CD4-positive, alpha-beta T cell (primary cell): ENCODE data around the gene GTSE1. TPM values are rescaled to one million over a fixed set of nuclear protein-coding genes. Genes with fewer than 3 reads are reported as not detected.

Experiments used
- ATAC-seq: fragments of 200-7000 bp; cut with Tn5 transposase; one replicate; pipeline ENCODE4 v1.10.0; 2022; ENCODE audit warnings: mild to moderate bottlenecking; ENCODE audit not compliant: poor library complexity
- CTCF ChIA-PET: fragments of 350-600 bp; sonication (Branson Sonifier 250); formaldehyde crosslinking; loops from one replicate; lab custom pipeline; 2021; ENCODE audit warnings: antibody characterized with exemption, inconsistent platforms; lab: Charles Lee
- POLR2A ChIA-PET: fragments of 350-600 bp; sonication (Branson Sonifier 250); formaldehyde crosslinking; loops from one replicate; lab custom pipeline; 2021; ENCODE audit warnings: antibody characterized with exemption, inconsistent platforms; lab: Charles Lee
- DNase-seq, 14 experiments: peaks; one replicate each; pipeline ENCODE4 v3.0.0-alpha.2; 2013 to 2020; ENCODE audit warnings: mixed read lengths in 2 of 14
- H3K27ac ChIP-seq, 2 donors: one replicate each; pipeline versions ENCODE4 v1.5.1 to v1.7.0; 2013; ENCODE audit warnings: low read length in 2 of 2, low read depth in 1 of 2, mild to moderate bottlenecking in 1 of 2
- H3K27me3 ChIP-seq, 2 experiments: 1 replicate in 1 of 2; 2 replicates in 1 of 2; pipeline versions ENCODE4 v1.6.1 to v1.7.0; 2013; ENCODE audit warnings: low read length in 2 of 2, control low read depth in 1 of 2, mild to moderate bottlenecking in 1 of 2, moderate library complexity in 1 of 2; ENCODE audit not compliant: insufficient read depth in 2 of 2, control insufficient read depth in 1 of 2
- H3K36me3 ChIP-seq: one replicate; pipeline ENCODE4 v1.6.1; 2013; ENCODE audit warnings: low read length, control low read depth; ENCODE audit not compliant: insufficient read depth
- H3K4me1 ChIP-seq: one replicate; pipeline ENCODE4 v1.6.1; 2013; ENCODE audit warnings: low read length, control low read depth; ENCODE audit not compliant: insufficient read depth
- H3K4me3 ChIP-seq: one replicate; pipeline ENCODE4 v1.5.1; 2013; ENCODE audit warnings: mild to moderate bottlenecking, low read length, moderate library complexity
- H3K9me3 ChIP-seq, 2 experiments: 1 replicate in 1 of 2; 2 replicates in 1 of 2; pipeline versions ENCODE4 v1.6.1 to v1.7.0; 2013; ENCODE audit warnings: low read length in 2 of 2, mild to moderate bottlenecking in 2 of 2, control low read depth in 1 of 2, moderate library complexity in 1 of 2; ENCODE audit not compliant: control insufficient read depth in 1 of 2, insufficient read depth in 1 of 2
- H3K27ac Mint-ChIP-seq: one replicate; pipeline ENCODE4 v1.8.0; 2020; ENCODE audit warnings: mixed read lengths
- H3K27me3 Mint-ChIP-seq: one replicate; pipeline ENCODE4 v1.8.0; 2021; ENCODE audit warnings: mixed read lengths
- H3K36me3 Mint-ChIP-seq: one replicate; pipeline ENCODE4 v1.8.0; 2021; ENCODE audit warnings: low read depth, mixed read lengths
- H3K4me1 Mint-ChIP-seq: one replicate; pipeline ENCODE4 v1.8.0; 2021; ENCODE audit warnings: low read depth, mixed read lengths
- H3K4me3 Mint-ChIP-seq: one replicate; pipeline ENCODE4 v1.8.0; 2020; ENCODE audit warnings: mild to moderate bottlenecking, mixed read lengths
- H3K9me3 Mint-ChIP-seq: one replicate; pipeline ENCODE4 v1.8.0; 2020; ENCODE audit warnings: mixed read lengths
- CTCF ChIP-seq: fragments of 200-600 bp; IDR thresholded peaks from one replicate; pipeline ENCODE4 v1.8.0; 2022; ENCODE audit warnings: antibody characterized with exemption, mild to moderate bottlenecking
- intact Hi-C, 2 experiments: fragments of 100-400 bp; cut with DNase I in 1 of 2; cut with micrococcal nuclease in 1 of 2; formaldehyde crosslinking; loops; one replicate each; pipeline versions ENCODE4 v1.15.1 to v1.9.0; 2023 to 2025; cut with DNase I, micrococcal nuclease
- total RNA-seq, 174 experiments: library from RNA in 2 of 174; stranded (reverse) in 2 of 174; gene quantifications; one replicate each; pipeline ENCODE4 v1.2.3 and lab custom pipeline; 2021 to 2026

GTSE1 gene
- total RNA-seq, 2 experiments from 2014 or later: 0.14 to 0.89 TPM

GRCh38 chr22:46354993-46355305, 58.3 kb downstream of the GTSE1 start:
- H3K4me1 ChIP-seq: peaks cover 3% of the 10 kb centered on the region
- no peaks in the 10 kb centered on the region for H3K27me3 Mint-ChIP-seq
- TF ChIP-seq CTCF: no peak
- no peaks in the 10 kb centered on the region for H3K9me3 Mint-ChIP-seq
- ATAC-seq: no peak
- no peak overlapping the region for H3K4me3 ChIP-seq
- no peaks in the 10 kb centered on the region for H3K4me1 Mint-ChIP-seq
- intact Hi-C loops: loop anchor here (1.0 kb wide), 1 partner anchor 187 kb away; no protein-coding TSS in a partner anchor
- H3K27me3 ChIP-seq: no peaks in the 10 kb centered on the region
- POLR2A ChIA-PET: no interaction called here
- H3K27ac ChIP-seq: no peak overlapping the region
- DNase-seq: no peak
- H3K4me3 Mint-ChIP-seq: no peak overlapping the region
- H3K9me3 ChIP-seq: peaks cover 0 to 12% of the 10 kb centered on the region in 2 experiments
- peaks cover 59% of the 10 kb centered on the region for H3K36me3 Mint-ChIP-seq
- H3K27ac Mint-ChIP-seq: no peak overlapping the region
- CTCF ChIA-PET: interaction anchor here (2.0 kb wide), 1 partner anchor 13 kb away, joined by 8 read pairs; no protein-coding TSS in a partner anchor
- H3K36me3 ChIP-seq: peaks cover 63% of the 10 kb centered on the region

DNA sequence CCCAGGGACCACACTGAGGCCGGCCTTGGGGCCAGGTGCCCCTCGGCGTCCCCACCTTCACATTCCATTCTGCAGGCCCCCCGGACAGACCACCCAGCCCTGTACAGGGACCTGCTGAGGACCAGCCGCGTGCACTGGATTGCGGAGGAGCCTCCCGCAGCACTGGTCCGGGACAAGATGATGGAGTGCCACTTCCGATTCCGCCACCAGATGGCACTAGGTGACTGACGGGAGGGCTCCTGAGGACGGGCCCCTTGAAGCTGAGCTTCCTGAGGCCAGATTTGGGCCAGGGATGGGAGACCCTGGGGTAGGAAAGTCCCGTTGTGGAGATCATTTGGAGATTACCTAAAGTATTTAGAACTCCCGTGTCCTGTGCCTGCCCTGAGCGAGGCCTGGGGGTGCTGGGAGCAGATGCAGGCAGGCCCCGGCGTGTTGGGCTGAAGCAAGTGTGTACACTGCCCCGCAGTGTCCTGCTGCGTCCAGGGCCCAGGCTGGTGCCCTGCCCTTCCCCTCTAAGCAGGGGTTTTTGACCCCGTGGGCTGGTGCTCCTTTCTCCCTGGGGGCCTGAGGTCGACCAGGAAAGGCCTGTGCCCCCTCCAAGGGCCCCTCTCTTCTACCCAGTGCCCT, 58.8 kb downstream of the GTSE1 start:
- Mint-ChIP-seq H3K9me3 (no peaks in the 10 kb centered on the region), H3K27ac (no peak overlapping the region), H3K27me3 (no peaks in the 10 kb centered on the region), H3K4me3 (no peak overlapping the region), H3K4me1 (no peaks in the 10 kb centered on the region), H3K36me3 (peaks cover 56% of the 10 kb centered on the region)
- TF ChIP-seq CTCF: peak; percentile 69
- no peak overlapping the region for H3K4me3 ChIP-seq
- CTCF ChIA-PET: interaction anchor here (2.0 kb wide), 1 partner anchor 12 kb away, joined by 8 read pairs; no protein-coding TSS in a partner anchor
- peaks cover 2 to 13% of the 10 kb centered on the region in 2 experiments for H3K9me3 ChIP-seq
- POLR2A ChIA-PET: no interaction called here
- peaks cover 58% of the 10 kb centered on the region for H3K36me3 ChIP-seq
- ATAC-seq (peak; percentile 54), DNase-seq (peak; percentile 37 to 76 (median 50))
- no peaks in the 10 kb centered on the region for H3K27me3 ChIP-seq
- H3K27ac ChIP-seq: no peak overlapping the region
- intact Hi-C loops: loop anchor here (1.0 kb wide), 1 partner anchor 187 kb away; no protein-coding TSS in a partner anchor
- peaks cover 3% of the 10 kb centered on the region for H3K4me1 ChIP-seq

GRCh38 chr22:46355996-46356471, 59.4 kb downstream of the GTSE1 start:
- Mint-ChIP-seq H3K4me3 (no peak overlapping the region), H3K4me1 (no peaks in the 10 kb centered on the region), H3K9me3 (no peaks in the 10 kb centered on the region), H3K27me3 (no peaks in the 10 kb centered on the region), H3K27ac (no peak overlapping the region), H3K36me3 (peaks cover 51% of the 10 kb centered on the region)
- no peak for DNase-seq
- no peak for ATAC-seq
- Histone ChIP-seq H3K9me3 (peaks cover 6 to 13% of the 10 kb centered on the region in 2 experiments), H3K27me3 (no peaks in the 10 kb centered on the region), H3K4me1 (peaks cover 3% of the 10 kb centered on the region), H3K27ac (no peak overlapping the region), H3K36me3 (peaks cover 53% of the 10 kb centered on the region), H3K4me3 (no peak overlapping the region)
- TF ChIP-seq CTCF: no peak
- intact Hi-C loops: loop anchor here (1.0 kb wide), 1 partner anchor 186 kb away; no protein-coding TSS in a partner anchor
- ChIA-PET CTCF (interaction anchor here (2.0 kb wide), 1 partner anchor 12 kb away, joined by 8 read pairs; no protein-coding TSS in a partner anchor), POLR2A (no interaction called here)
